Psoas muscle (tissue), 8 donors: ENCODE data around the gene OR8I2. TPM values are rescaled to one million over a fixed set of nuclear protein-coding genes. Genes with fewer than 3 reads are reported as not detected.
"Not testable (repeated sequence)": the region's sequence is repeated elsewhere in the genome, so short reads cannot be mapped to it uniquely, and the experiment has no call there.

Experiments
- ATAC-seq, 4 donors: fragments of 200-7000 bp; cut with Tn5 transposase; one replicate each; pipeline ENCODE4 v1.9.1; 2020; ENCODE audit warnings: moderate library complexity in 3 of 4, mild to moderate bottlenecking in 2 of 4
- DNase-seq, 2 donors: peaks; one replicate each; pipeline ENCODE4 v3.0.0-alpha.2; 2020
- H3K27ac ChIP-seq: fragments of 200-600 bp; one replicate; pipeline ENCODE4 v1.8.0; 2022
- H3K27me3 ChIP-seq, 3 donors: fragments of 200-600 bp in 1 of 3; one replicate each; pipeline versions ENCODE4 v1.6.1 to v1.8.0; 2013 to 2022; ENCODE audit warnings: low read length in 2 of 3, mild to moderate bottlenecking in 2 of 3, moderate library complexity in 1 of 3; ENCODE audit not compliant: insufficient read depth in 3 of 3
- H3K36me3 ChIP-seq, 2 donors: fragments of 200-600 bp in 1 of 2; one replicate each; pipeline versions ENCODE4 v1.6.1 to v1.8.0; 2013 to 2022; ENCODE audit warnings: low read depth in 1 of 2, mild to moderate bottlenecking in 1 of 2, moderate library complexity in 1 of 2; ENCODE audit not compliant: insufficient read depth in 1 of 2
- H3K4me1 ChIP-seq: fragments of 200-600 bp; one replicate; pipeline ENCODE4 v1.8.0; 2022
- H3K4me3 ChIP-seq: fragments of 200-600 bp; one replicate; pipeline ENCODE4 v1.8.0; 2022; ENCODE audit warnings: mild to moderate bottlenecking
- H3K9me3 ChIP-seq: fragments of 200-600 bp; one replicate; pipeline ENCODE4 v1.8.0; 2022
- CTCF ChIP-seq: fragments of 200-600 bp; IDR thresholded peaks from one replicate; pipeline ENCODE4 v1.8.0; 2022; ENCODE audit warnings: antibody characterized with exemption
- WGBS, 3 donors: extraction: QIAGEN DNeasy Blood & Tissue Kit; methylation state at CpG; one replicate each; pipeline versions ENCODE4 v1.1.6 to v1.1.7; 2013; 5-methylcytosine and 5-hydroxymethylcytosine counted together
- intact Hi-C, 2 donors: fragments of 100-400 bp; cut with DNase I; formaldehyde crosslinking; loops; one replicate each; pipeline versions ENCODE4 v1.11.0 to v1.14.2; 2022
- polyA plus RNA-seq, 3 donors: library from polyadenylated mRNA; stranded (reverse); fragments of 200-250 nt; gene quantifications; one replicate each; pipeline ENCODE4 v1.2.3, GENCODE V29; 2013
- total RNA-seq, 4 donors: library from RNA; stranded (reverse); fragmentation: NEBNext Ultra II Directional in 2 of 4; extraction: Animal tissue kit (Norgen Biotek cat#: 25700) in 2 of 4; gene quantifications; one replicate each; pipeline versions ENCODE4 v1.2.1 to v1.2.4, GENCODE V29; 2021 to 2023
- donor health status: healthy with polysubstance abuse.
- donor health status: DM: no; HTN: no; CAD: no; lungs with moderate emphysema.
- donor health status: Bipolar disorder and iron deficiency.
- donor health status: healthy.
- donor health status: DM: yes; HTN: yes; CAD: no.
- donor health status: DM: no; HTN: no; CAD: no.
- donor health status: DM: no; HTN: no; CAD: no.
- donor health status: DM: yes; HTN: yes; CAD: no.

The OR8I2 gene
- total and polyA plus RNA-seq, 7 donors, result not detected

GRCh38 chr11:56066980-56067379 is 26.1 kb upstream of the OR8I2 start:
- Histone ChIP-seq H3K27ac (no peak overlapping the region), H3K4me3 (no peak overlapping the region), H3K36me3 (no peaks in the 10 kb centered on the region), H3K27me3 (no peaks in the 10 kb centered on the region), H3K4me1 (no peaks in the 10 kb centered on the region), H3K9me3 (no peaks in the 10 kb centered on the region)
- intact Hi-C loops, result no loop called here
- no peak for TF ChIP-seq CTCF
- WGBS, 3 donors, result 69 to 72% (median 70%) methylated on average over 2 of the region's 2 CpGs
- ATAC-seq (no peak), DNase-seq (no peak)

- H3K4me3 ChIP-seq, result no peak overlapping the region
- DNase-seq, result no peak
- no peak overlapping the region for H3K27ac ChIP-seq
- H3K9me3 ChIP-seq, result no peaks in the 10 kb centered on the region
- no peaks in the 10 kb centered on the region for H3K4me1 ChIP-seq
- no peak for ATAC-seq
- intact Hi-C loops, result loop anchor here in 1 of 2 donors (10.0 kb wide), 1 partner anchor 55 kb away; no protein-coding TSS in a partner anchor
- no peaks in the 10 kb centered on the region for H3K27me3 ChIP-seq
- TF ChIP-seq CTCF, result no peak
- WGBS, 3 donors, result 70 to 81% (median 74%) methylated on average over 3 of the region's 3 CpGs
- no peaks in the 10 kb centered on the region for H3K36me3 ChIP-seq
These were observed 3.4 kb upstream of the OR8I2 start for GRCh38 chr11:56089697-56090096.

- no peak within 1 kb of the TSS for H3K4me3 ChIP-seq
- H3K27me3 ChIP-seq, result no peaks in the 10 kb centered on the region
- intact Hi-C loops, result no loop called here
- no peak for ATAC-seq
- no peak for DNase-seq
- H3K36me3 ChIP-seq, result no peaks in the 10 kb centered on the region
- H3K9me3 ChIP-seq, result no peaks in the 10 kb centered on the region
- H3K27ac ChIP-seq, result no peak within 1 kb of the TSS
- H3K4me1 ChIP-seq, result no peaks in the 10 kb centered on the region
- no peak for TF ChIP-seq CTCF
These were observed 10.2 kb downstream of the OR8I2 start, which contains the start of gene OR8H2 for GRCh38 chr11:56103210-56103737. Gene OR8H2, plus strand, starts transcription at chr11:56103687. Its CDS starts 1,356 bp downstream, at chr11:56105043.

- H3K36me3 ChIP-seq, result no peaks in the 10 kb centered on the region
- H3K27ac ChIP-seq, result no peak within 1 kb of the TSS
- H3K4me1 ChIP-seq, result no peaks in the 10 kb centered on the region
- no peaks in the 10 kb centered on the region for H3K27me3 ChIP-seq
- no peak within 1 kb of the TSS for H3K4me3 ChIP-seq
- H3K9me3 ChIP-seq, result no peaks in the 10 kb centered on the region
- intact Hi-C loops, result no loop called here
- DNase-seq (no peak), ATAC-seq (no peak)
- 69 to 83% (median 75%) methylated on average over 6 of the region's 6 CpGs for WGBS, 3 donors
- TF ChIP-seq CTCF, result no peak
These were observed 29.0 kb downstream of the OR8I2 start, which contains the start of gene OR8H3 for GRCh38 chr11:56122073-56122472. Gene OR8H3, plus strand, starts transcription at chr11:56122373. Its CDS starts 0 bp downstream, at chr11:56122373.

DNA sequence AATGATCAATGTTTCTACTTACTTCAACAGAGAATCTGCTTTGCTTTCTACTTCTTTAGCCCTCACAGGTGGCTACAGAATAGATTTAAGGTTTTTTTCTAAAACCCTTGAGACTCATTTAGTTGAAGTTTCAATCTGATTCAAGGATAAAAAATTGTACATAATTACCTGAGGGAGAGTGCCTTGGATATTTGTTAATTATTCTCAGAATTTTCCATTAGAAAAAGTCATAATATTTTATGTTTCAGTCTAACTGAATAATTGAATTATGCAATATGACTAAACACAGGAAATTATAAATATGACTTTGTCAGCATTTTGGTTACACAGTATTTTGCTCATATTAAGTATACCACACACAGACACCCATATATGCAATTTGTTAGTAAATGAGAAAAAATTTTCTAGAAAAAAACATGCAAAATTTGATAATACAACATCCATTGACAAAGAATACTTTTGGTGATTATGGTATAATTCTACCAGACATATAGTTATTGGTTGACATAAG is 47.1 kb downstream of the OR8I2 start, which contains the start of gene OR8J3:
Gene OR8J3, minus strand, starts transcription at position 51 of the 511 bp plus-strand sequence. CDS start 2,483 bp downstream, outside the sequence.
- intact Hi-C loops, result no loop called here
- Histone ChIP-seq H3K9me3 (no peaks in the 10 kb centered on the region), H3K36me3 (no peaks in the 10 kb centered on the region), H3K27ac (no peak within 1 kb of the TSS), H3K27me3 (no peaks in the 10 kb centered on the region), H3K4me1 (no peaks in the 10 kb centered on the region), H3K4me3 (no peak within 1 kb of the TSS)
- ATAC-seq (no peak), DNase-seq (no peak)
- no peak for TF ChIP-seq CTCF

DNA sequence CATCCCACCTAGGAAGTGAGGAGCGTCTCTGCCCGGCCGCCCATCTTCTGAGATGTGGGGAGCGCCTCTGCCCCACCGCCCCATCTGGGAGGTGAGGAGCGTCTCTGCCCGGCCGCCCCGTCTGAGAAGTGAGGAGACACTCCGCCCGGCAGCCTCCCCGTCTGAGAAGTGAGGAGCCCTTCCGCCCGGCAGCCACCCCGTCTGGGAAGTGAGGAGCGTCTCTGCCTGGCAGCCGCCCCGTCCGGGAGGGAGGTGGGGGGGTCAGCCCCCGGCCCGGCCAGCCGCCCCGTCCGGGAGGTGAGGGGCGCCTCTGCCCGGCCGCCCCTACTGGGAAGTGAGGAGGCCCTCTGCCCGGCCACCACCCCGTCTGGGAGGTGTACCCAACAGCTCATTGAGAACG is 50.6 kb downstream of the OR8I2 start:
- H3K4me3 ChIP-seq, DNase-seq, ATAC-seq, H3K9me3 ChIP-seq, H3K27me3 ChIP-seq, intact Hi-C loops, H3K27ac ChIP-seq, H3K36me3 ChIP-seq, H3K4me1 ChIP-seq: not testable (repeated sequence)
- WGBS, 3 donors, result 89 to 98% (median 92%) methylated on average over 19 to 28 of the region's 30 CpGs
